DOHH2 (cell line): ENCODE measurements around the gene MSMP.

Experiments
- EZH2phosphoT487 ChIP-seq: fragments of 200-600 bp; sonication (generic); IDR thresholded peaks from 2 replicates; pipeline ENCODE4 v1.6.1; 2017; ENCODE audit warnings: borderline replicate concordance, mild to moderate bottlenecking, antibody characterized with exemption, low read length, moderate library complexity, mixed read lengths
- TF ChIP-seq, protein P1 (sequence below): fragments of 200-600 bp; sonication (generic); IDR thresholded peaks from one replicate; pipeline ENCODE4 v1.5.1; 2014; ENCODE audit warnings: antibody characterized with exemption, mild to moderate bottlenecking, low read depth, low read length; ENCODE audit not compliant: poor library complexity, severe bottlenecking

DNA sequence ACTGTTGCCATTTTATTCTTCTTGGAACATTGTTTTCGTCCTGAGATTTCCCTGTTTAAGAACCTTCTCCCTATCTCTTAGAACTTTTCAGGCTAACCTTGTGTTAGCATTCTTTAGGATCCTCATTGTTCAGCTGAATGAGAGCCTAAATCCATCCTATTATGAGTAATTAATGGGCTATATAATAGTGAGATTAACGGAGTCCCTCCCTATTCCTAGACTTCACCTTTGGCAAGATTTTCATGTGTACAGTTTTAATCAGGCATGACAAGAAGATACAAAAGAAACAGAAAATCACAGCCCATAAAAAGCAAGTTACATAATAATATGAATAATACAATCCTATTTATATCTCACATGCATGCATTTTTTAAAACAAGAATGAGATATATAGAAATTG is 9.1 kb upstream of the MSMP start:
- TF ChIP-seq, protein P1, sequence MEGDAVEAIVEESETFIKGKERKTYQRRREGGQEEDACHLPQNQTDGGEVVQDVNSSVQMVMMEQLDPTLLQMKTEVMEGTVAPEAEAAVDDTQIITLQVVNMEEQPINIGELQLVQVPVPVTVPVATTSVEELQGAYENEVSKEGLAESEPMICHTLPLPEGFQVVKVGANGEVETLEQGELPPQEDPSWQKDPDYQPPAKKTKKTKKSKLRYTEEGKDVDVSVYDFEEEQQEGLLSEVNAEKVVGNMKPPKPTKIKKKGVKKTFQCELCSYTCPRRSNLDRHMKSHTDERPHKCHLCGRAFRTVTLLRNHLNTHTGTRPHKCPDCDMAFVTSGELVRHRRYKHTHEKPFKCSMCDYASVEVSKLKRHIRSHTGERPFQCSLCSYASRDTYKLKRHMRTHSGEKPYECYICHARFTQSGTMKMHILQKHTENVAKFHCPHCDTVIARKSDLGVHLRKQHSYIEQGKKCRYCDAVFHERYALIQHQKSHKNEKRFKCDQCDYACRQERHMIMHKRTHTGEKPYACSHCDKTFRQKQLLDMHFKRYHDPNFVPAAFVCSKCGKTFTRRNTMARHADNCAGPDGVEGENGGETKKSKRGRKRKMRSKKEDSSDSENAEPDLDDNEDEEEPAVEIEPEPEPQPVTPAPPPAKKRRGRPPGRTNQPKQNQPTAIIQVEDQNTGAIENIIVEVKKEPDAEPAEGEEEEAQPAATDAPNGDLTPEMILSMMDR, result no peak
- TF ChIP-seq EZH2phosphoT487, result no peak
